ENCODE results near the gene KIAA0040. TPM values are rescaled to one million over a fixed set of nuclear protein-coding genes. Genes with fewer than 3 reads are reported as not detected.

Gene KIAA0040
- total RNA-seq (2022), result 18.9 and 24.9 TPM in 2 replicates
- percentile 81 among the genes with signal in this experiment for Bru-seq, nascent RNA
- BruChase-seq, experiment 1, labeled RNA remaining after a 2-hour chase, result percentile 79 among the genes with signal in this experiment
- BruChase-seq, experiment 2, labeled RNA remaining after a 6-hour chase, result percentile 63 among the genes with signal in this experiment
- long read RNA-seq, full-length matches to known transcripts, result 14 of 22 reads
- long read RNA-seq, partial matches to known transcripts, result 0 of 22 reads
- long read RNA-seq, other reads (novel, unspliced or antisense), result 8 of 22 reads

DNA sequence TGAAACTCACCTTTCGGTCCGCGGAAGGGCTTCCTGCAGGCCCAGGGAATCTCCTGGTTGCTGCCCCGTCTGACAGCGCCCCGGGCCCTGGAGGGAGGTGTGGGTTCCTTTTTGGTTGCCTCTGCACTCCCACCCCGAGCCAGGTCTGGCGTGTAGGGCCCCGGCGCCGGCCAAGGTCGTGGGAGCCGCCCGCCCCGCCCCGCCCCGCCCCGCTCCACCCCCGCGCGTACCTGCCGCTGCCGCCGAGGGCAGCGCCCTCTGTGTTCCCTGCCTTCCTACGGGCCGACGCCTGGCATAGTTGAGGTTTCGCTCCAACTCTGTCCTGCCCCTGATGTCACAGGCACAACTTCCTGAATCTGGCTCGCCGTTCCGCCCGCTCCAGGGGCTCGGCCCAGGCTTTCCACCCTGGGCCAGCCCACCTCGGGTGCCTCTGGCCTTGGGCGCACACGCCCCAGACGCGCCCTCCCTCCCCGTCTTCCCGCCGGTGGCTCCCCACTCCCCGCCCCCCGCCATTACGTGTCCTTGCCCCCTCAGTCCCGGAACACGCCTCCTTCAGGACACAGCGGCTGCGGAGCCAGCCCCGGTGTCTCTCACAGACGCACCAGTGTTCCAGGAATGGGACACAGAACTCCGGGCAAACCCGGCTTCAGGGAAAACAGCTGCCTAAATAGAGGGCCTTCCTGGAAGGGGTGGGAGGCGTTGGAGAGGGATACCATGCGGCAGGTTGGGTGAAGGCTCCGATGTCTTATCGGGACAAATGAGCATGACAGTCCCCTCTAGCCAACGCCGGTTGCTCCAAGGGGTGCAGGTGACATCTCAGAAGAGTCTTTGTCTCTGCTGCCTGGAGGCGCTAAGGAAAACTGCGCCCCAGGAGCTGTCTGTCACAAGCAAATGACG, at the start of gene KIAA0040:
Gene KIAA0040 (minus strand): TSS at position 147 of the 897 bp plus-strand sequence. CDS start 31,763 bp downstream, outside the sequence.
- POLR2A ChIA-PET, result no interaction called here
- intact Hi-C loops (cut with micrococcal nuclease; ENCODE audit: unreplicated experiment), result loop anchor here (1.0 kb wide), 2 partner anchors 38 to 76 kb away; no protein-coding TSS in a partner anchor
- H3K4me3 Mint-ChIP-seq (ENCODE audit: unreplicated experiment), result peak within 1 kb of the TSS; percentile 87
- TSS peak; percentile 73 for BruUV-seq (replicated peaks)
- no peaks in the 10 kb centered on the region for H3K36me3 ChIP-seq (ENCODE audit: control insufficient read depth, insufficient read depth, low read length)
- peak; percentile 79 to 81 for DNase-seq
- peak within 1 kb of the TSS; percentile 67 for H3K4me3 ChIP-seq (ENCODE audit: low read depth, low read length)
- no peaks in the 10 kb centered on the region for H3K27me3 ChIP-seq (replicated peaks; ENCODE audit: control insufficient read depth, insufficient read depth, low read length)
- TF ChIP-seq, protein P1, sequence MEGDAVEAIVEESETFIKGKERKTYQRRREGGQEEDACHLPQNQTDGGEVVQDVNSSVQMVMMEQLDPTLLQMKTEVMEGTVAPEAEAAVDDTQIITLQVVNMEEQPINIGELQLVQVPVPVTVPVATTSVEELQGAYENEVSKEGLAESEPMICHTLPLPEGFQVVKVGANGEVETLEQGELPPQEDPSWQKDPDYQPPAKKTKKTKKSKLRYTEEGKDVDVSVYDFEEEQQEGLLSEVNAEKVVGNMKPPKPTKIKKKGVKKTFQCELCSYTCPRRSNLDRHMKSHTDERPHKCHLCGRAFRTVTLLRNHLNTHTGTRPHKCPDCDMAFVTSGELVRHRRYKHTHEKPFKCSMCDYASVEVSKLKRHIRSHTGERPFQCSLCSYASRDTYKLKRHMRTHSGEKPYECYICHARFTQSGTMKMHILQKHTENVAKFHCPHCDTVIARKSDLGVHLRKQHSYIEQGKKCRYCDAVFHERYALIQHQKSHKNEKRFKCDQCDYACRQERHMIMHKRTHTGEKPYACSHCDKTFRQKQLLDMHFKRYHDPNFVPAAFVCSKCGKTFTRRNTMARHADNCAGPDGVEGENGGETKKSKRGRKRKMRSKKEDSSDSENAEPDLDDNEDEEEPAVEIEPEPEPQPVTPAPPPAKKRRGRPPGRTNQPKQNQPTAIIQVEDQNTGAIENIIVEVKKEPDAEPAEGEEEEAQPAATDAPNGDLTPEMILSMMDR (IDR thresholded peaks at IDR 0.05; ENCODE audit: insufficient read depth in 1 of 2, low read depth in 1 of 2, low read length in 1 of 2, severe bottlenecking in 1 of 2, unreplicated experiment in 1 of 2), result peak in 1 of 2 experiments; percentile 37
- H3K9me3 Mint-ChIP-seq (ENCODE audit: unreplicated experiment), result no peaks in the 10 kb centered on the region
- no peaks in the 10 kb centered on the region for H3K4me1 ChIP-seq
- H3K27me3 Mint-ChIP-seq (ENCODE audit: insufficient read depth, unreplicated experiment), result no peaks in the 10 kb centered on the region
- H3K27ac Mint-ChIP-seq (ENCODE audit: unreplicated experiment), result peak within 1 kb of the TSS; percentile 94
- H3K9me3 ChIP-seq, result no peaks in the 10 kb centered on the region
- H3K4me1 Mint-ChIP-seq (ENCODE audit: low read depth, unreplicated experiment), result peaks cover 14% of the 10 kb centered on the region
- CTCF ChIA-PET, result interaction anchor here (0.6 to 1.3 kb wide), 4 partner anchors 13 to 153 kb away, joined by 3 to 10 read pairs (median 7); no protein-coding TSS in a partner anchor
- H3K36me3 Mint-ChIP-seq (ENCODE audit: insufficient read depth, unreplicated experiment), result peaks cover 6% of the 10 kb centered on the region

GRCh38 chr1:175237389-175237788, 44.8 kb upstream of the KIAA0040 start:
- peaks cover 52% of the 10 kb centered on the region for H3K9me3 Mint-ChIP-seq (ENCODE audit: unreplicated experiment)

DNA sequence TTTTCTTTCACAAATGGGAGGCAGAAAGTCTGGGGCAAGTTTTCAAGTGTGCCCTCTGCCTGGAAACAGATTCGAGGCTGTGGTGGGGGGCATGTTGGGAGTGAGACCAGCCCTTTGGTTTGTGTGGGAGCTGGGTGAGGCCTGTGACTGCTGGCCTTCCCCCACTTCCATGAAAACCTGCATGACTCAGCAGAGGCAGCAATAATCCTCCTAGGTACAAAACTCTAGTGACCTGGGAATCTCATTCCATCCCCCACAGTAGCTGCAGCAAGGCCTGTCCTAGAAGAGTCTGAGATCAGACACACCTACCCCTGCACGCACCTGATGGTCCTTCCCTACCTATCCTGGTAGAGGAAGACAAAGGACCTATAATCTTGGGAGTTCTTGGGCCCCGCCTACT, 42.1 kb upstream of the KIAA0040 start:
- Mint-ChIP-seq H3K4me1 (ENCODE audit: low read depth, unreplicated experiment) (no peaks in the 10 kb centered on the region), H3K36me3 (ENCODE audit: insufficient read depth, unreplicated experiment) (no peaks in the 10 kb centered on the region), H3K27ac (ENCODE audit: unreplicated experiment) (no peak overlapping the region), H3K4me3 (ENCODE audit: unreplicated experiment) (no peak overlapping the region), H3K9me3 (ENCODE audit: unreplicated experiment) (peaks cover 46% of the 10 kb centered on the region), H3K27me3 (ENCODE audit: insufficient read depth, unreplicated experiment) (no peaks in the 10 kb centered on the region)
- Histone ChIP-seq H3K4me3 (ENCODE audit: low read depth, low read length) (no peak overlapping the region), H3K27me3 (replicated peaks; ENCODE audit: control insufficient read depth, insufficient read depth, low read length) (no peaks in the 10 kb centered on the region), H3K36me3 (ENCODE audit: control insufficient read depth, insufficient read depth, low read length) (no peaks in the 10 kb centered on the region), H3K4me1 (no peaks in the 10 kb centered on the region), H3K9me3 (peaks cover 14% of the 10 kb centered on the region; the same call in 1 of the 2 replicates)
- no peak for DNase-seq
- intact Hi-C loops (cut with micrococcal nuclease; ENCODE audit: unreplicated experiment), result no loop called here
- TF ChIP-seq, protein P1 (IDR thresholded peaks at IDR 0.05; ENCODE audit: insufficient read depth in 1 of 2, low read depth in 1 of 2, low read length in 1 of 2, severe bottlenecking in 1 of 2, unreplicated experiment in 1 of 2), result no peak
- CTCF ChIA-PET, result no interaction called here
- POLR2A ChIA-PET, result no interaction called here
- BruUV-seq (replicated peaks), result no TSS peak

More at GRCh38 chr1:175237389-175237788, 44.8 kb upstream of the KIAA0040 start:
- ChIA-PET CTCF (no interaction called here), POLR2A (no interaction called here)
- Mint-ChIP-seq H3K27me3 (ENCODE audit: insufficient read depth, unreplicated experiment) (no peaks in the 10 kb centered on the region), H3K36me3 (ENCODE audit: insufficient read depth, unreplicated experiment) (no peaks in the 10 kb centered on the region), H3K27ac (ENCODE audit: unreplicated experiment) (no peak overlapping the region), H3K4me1 (ENCODE audit: low read depth, unreplicated experiment) (no peaks in the 10 kb centered on the region), H3K4me3 (ENCODE audit: unreplicated experiment) (no peak overlapping the region)
- intact Hi-C loops (cut with micrococcal nuclease; ENCODE audit: unreplicated experiment), result no loop called here
- TF ChIP-seq, protein P1 (IDR thresholded peaks at IDR 0.05; ENCODE audit: insufficient read depth in 1 of 2, low read depth in 1 of 2, low read length in 1 of 2, severe bottlenecking in 1 of 2, unreplicated experiment in 1 of 2), result no peak
- H3K9me3 ChIP-seq, result peaks cover 17% of the 10 kb centered on the region; the same call in 1 of the 2 replicates
- H3K4me1 ChIP-seq, result no peaks in the 10 kb centered on the region
- H3K27me3 ChIP-seq (replicated peaks; ENCODE audit: control insufficient read depth, insufficient read depth, low read length), result no peaks in the 10 kb centered on the region
- no peaks in the 10 kb centered on the region for H3K36me3 ChIP-seq (ENCODE audit: control insufficient read depth, insufficient read depth, low read length)
- no peak for DNase-seq
- no peak overlapping the region for H3K4me3 ChIP-seq (ENCODE audit: low read depth, low read length)
- BruUV-seq (replicated peaks), result no TSS peak

Measured in Caco-2 (cell line).